ENCODE measurements around the gene ALS2CL.
"Not testable (repeated sequence)": the region's sequence is repeated elsewhere in the genome, so short reads cannot be mapped to it uniquely, and the experiment has no call there.

ALS2CL gene, protein sequence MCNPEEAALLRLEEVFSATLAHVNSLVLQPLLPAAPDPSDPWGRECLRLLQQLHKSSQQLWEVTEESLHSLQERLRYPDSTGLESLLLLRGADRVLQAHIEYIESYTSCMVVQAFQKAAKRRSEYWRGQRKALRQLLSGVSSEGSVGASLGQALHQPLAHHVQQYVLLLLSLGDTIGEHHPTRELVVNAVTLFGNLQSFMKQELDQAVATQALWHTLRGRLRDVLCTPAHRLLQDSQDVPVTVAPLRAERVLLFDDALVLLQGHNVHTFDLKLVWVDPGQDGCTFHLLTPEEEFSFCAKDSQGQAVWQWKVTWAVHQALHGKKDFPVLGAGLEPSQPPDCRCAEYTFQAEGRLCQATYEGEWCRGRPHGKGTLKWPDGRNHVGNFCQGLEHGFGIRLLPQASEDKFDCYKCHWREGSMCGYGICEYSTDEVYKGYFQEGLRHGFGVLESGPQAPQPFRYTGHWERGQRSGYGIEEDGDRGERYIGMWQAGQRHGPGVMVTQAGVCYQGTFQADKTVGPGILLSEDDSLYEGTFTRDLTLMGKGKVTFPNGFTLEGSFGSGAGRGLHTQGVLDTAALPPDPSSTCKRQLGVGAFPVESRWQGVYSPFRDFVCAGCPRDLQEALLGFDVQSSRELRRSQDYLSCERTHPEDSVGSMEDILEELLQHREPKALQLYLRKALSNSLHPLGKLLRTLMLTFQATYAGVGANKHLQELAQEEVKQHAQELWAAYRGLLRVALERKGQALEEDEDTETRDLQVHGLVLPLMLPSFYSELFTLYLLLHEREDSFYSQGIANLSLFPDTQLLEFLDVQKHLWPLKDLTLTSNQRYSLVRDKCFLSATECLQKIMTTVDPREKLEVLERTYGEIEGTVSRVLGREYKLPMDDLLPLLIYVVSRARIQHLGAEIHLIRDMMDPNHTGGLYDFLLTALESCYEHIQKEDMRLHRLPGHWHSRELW

DNA sequence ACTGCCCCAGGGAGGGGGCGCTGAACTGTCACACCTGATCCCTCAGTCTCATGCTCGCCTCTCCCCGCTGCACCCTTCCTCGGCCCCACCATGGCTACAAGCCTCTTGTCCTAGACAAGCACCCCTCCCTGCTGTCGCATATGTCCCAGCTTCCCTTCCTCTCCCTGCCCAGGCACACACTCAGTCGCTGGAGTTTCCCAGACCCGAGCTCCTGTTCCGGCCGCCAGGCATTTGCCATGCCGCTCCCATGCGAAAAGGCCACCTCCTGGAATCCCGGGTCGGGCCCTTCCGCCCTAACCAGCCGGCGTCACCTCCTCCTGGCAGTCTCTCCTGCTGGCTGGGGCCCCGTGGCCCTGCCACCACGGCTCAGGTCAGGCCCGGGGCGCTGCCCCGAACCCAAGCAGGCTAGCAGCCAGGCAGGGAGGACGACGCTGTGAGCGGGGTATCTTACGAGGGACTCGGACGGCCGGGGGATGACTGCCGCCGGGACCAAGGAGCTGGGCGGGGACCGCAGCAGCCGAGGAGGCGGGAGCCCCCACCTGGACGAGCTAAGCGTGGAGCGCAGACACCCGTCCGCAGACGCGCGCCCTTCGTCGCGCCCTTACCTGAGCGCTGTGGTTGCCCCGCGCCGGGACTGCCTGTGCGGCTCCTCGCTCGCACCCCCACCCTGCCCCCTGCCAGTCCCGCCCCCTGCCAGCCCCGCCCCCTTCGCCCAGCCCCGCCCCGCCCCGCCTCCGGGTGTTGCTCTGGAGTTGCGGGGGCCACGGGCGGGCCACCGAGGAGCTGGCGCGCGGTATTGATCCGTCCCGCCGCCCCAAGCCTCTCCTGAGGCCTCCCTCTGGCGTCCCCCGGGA, at the start of gene ALS2CL:
ALS2CL (minus strand) TSS at position 642 of the 854 bp plus-strand sequence. CDS start 4,239 bp downstream, outside the sequence.
- DNase-seq, result no peak

- DNase-seq, result no peak
Observed at GRCh38 chr3:46742992-46743585, 49.6 kb upstream of the ALS2CL start.

- not testable (repeated sequence) for DNase-seq
Observed at GRCh38 chr3:46739565-46739964, 46.1 kb upstream of the ALS2CL start.

- DNase-seq, result no peak
Observed at GRCh38 chr3:46737329-46737731, 43.9 kb upstream of the ALS2CL start.

GRCh38 chr3:46736006-46736872, 42.8 kb upstream of the ALS2CL start:
- no peak for DNase-seq

DNA sequence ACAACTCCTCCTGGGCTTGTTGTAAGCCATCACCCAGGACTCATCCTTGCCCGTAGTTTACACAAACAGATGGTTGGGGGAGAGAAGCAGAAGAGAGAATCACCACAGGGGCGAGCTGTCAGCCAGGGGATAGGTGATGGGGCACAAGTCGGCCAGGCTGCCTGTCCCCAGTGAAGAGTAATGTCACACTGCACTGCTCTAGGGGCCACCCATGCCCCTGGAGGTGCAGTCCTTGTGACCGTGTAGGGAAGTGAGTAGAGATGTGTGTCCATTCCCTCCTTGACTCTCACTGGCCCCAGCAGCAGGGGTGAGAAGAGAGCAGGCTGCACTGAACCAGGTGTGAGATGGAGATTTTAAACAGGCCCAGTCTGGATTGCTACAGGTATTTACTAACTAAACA, 41.3 kb upstream of the ALS2CL start:
- no peak for DNase-seq

DNA sequence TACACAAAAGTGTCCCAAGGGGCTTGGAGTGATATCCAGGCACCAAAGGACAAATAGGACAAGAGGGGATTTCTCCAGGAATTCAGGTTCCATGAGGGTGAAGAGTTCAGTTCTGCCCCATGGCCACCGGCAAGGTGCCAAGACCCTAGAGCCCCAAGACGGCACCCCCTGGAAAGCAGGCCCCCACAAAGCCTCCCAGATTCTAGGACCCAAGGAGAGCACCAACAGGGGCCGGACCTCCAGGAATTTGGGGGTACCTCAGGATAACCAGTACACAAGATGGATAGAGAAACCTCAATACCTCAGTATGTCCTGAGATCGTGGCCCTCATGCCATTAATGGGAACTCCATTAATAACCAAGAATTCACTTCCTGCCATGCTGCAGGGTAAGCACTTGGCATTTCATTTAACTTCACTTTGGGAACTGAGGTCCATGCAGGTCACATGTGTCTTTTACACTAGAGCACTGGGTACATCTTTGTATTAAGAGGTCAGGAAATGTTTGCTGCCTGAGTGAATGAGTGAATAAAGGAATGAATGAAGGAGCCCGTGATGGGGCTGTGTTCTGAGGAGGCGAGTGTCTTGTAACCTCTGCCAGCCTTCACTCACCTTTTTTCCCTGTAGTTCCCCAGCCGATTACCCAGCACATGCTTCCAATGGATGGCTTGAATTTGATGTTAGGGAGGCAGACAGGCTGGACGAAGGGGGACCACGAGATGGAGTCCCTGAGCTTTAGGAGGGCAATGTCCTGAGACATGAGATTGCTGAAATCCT, 39.7 kb upstream of the ALS2CL start:
- no peak for DNase-seq

- DNase-seq, result no peak
Observed at GRCh38 chr3:46731795-46732194, 38.3 kb upstream of the ALS2CL start.

- no peak for DNase-seq
Observed at GRCh38 chr3:46730819-46731218, 37.3 kb upstream of the ALS2CL start.

- no peak for DNase-seq
Observed at GRCh38 chr3:46729038-46729437, 35.6 kb upstream of the ALS2CL start.

DNA sequence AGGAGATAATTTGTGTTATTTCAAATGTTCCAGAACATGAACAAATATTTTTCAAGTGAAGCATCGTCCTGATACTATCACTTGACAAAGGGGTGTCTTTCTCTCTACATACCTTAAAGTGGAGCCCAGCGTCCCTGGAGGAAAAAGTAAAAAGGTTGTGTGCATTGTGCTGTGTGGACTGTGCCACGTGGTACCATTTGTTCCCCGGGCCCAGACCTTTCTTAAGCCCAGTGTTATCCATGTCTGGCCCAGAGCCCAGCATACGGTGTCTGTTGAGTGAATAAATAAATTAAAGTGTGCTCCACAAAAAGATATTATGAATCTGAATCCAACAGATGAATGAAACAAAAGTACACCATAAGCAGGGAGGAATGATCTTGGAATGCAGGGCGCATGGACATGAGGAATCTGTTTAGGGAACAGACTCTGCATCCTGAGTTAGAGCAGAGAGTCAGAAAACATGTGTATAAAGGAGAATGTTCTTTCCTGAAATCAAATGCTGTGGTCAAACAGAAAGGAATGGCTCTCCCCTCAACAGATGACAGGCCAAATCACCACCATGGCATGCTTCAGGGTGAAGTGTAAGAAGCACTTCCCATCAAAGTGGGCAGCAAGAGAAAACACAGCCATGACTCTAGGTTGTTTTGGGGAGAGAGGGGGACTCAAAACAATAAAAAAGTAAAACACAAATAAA, 32.3 kb upstream of the ALS2CL start:
- no peak for DNase-seq

- no peak for DNase-seq
Observed at GRCh38 chr3:46724424-46724823, 30.9 kb upstream of the ALS2CL start.

DNA sequence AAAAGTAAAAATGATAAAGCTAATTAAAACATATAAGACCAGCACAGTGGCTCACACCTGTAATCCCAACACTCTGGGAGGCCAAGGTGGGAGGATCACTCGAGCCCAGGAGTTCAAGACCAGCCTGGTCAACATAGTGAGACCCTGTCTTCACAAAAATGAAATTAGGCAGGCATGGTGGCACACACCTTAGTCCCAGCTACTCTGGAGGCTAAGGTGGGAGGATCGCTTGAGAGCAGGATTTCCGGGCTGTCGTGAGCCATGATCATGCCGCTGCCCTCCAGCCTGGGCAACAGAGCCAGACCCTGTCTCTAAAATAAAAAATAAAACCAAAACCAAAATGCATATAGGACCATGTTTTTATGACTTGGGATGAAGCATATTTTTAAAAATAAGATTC, 29.0 kb upstream of the ALS2CL start:
- DNase-seq, result no peak

- no peak for DNase-seq
Observed at GRCh38 chr3:46721009-46721408, 27.5 kb upstream of the ALS2CL start.

DNA sequence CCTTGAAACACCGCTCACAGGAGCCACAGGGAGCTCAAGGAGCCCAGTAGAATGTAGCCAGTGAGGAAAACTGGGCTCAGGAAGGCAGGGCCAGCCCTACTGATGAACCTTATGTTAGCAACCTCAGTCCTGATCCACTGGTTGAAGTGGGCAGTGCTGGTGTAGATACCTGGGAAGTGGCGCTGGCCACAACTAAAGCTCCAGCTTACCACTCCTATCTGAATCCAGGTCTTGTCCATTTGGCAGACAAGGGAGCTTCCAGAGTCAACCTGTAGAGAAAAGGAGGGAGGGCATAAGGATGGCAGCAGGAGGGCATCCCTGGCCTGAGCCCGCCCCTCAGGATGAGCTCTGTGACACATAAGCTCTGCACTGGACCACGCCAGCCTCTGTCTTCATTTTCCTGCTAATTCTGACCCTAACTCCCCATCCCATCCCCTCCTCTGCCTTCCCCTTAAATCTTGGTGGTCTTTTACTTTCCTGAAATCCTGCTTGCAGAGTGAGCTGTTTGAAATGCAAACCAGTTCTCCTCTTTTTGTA, 26.3 kb upstream of the ALS2CL start:
- DNase-seq, result no peak

GRCh38 chr3:46719044-46719565, 25.6 kb upstream of the ALS2CL start:
- DNase-seq, result no peak

GRCh38 chr3:46717447-46718231, 24.2 kb upstream of the ALS2CL start, which contains the start of gene PRSS50:
PRSS50 (minus strand) TSS chr3:46717869; CDS start chr3:46717824, 45 bp downstream.
- no peak for DNase-seq
